ENCODE data around the gene LNX1. TPM values are rescaled to one million over a fixed set of nuclear protein-coding genes. Genes with fewer than 3 reads are reported as not detected.

LNX1 gene
- total RNA-seq, 1 experiment from 2014 or later = 9.3 TPM

DNA sequence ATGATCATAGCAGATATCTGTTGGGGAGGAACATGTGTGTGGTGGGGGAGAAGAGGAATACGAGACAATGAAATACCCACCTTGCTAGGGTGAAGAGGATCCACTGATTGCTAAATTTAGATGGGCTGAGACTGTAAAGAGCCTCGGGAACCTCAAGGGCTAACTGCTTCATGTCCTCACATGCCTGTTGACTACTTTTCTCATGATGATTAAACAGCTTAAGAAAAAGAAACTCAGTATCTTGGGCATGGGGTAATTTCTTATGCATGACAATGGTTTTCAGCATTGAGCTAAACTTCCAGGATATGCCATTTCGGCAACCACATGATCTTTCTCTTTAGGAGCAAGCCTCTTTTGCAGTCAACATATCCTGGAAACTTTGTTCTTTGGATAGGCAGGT is 3.9 kb upstream of the LNX1 start:
- no peaks in the 10 kb centered on the region for H3K27me3 Mint-ChIP-seq (ENCODE audit: insufficient read depth, unreplicated experiment)
- Histone ChIP-seq H3K4me1 (peaks cover 25% of the 10 kb centered on the region), H3K9me3 (no peaks in the 10 kb centered on the region), H3K27me3 (replicated peaks; ENCODE audit: control insufficient read depth, insufficient read depth, low read length) (no peaks in the 10 kb centered on the region), H3K4me3 (ENCODE audit: low read depth, low read length) (no peak overlapping the region), H3K36me3 (ENCODE audit: control insufficient read depth, insufficient read depth, low read length) (no peaks in the 10 kb centered on the region)
- TF ChIP-seq, protein P1, sequence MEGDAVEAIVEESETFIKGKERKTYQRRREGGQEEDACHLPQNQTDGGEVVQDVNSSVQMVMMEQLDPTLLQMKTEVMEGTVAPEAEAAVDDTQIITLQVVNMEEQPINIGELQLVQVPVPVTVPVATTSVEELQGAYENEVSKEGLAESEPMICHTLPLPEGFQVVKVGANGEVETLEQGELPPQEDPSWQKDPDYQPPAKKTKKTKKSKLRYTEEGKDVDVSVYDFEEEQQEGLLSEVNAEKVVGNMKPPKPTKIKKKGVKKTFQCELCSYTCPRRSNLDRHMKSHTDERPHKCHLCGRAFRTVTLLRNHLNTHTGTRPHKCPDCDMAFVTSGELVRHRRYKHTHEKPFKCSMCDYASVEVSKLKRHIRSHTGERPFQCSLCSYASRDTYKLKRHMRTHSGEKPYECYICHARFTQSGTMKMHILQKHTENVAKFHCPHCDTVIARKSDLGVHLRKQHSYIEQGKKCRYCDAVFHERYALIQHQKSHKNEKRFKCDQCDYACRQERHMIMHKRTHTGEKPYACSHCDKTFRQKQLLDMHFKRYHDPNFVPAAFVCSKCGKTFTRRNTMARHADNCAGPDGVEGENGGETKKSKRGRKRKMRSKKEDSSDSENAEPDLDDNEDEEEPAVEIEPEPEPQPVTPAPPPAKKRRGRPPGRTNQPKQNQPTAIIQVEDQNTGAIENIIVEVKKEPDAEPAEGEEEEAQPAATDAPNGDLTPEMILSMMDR (IDR thresholded peaks at IDR 0.05; ENCODE audit: insufficient read depth in 1 of 2, low read depth in 1 of 2, low read length in 1 of 2, severe bottlenecking in 1 of 2, unreplicated experiment in 1 of 2) = no peak
- peaks cover 12% of the 10 kb centered on the region for H3K36me3 Mint-ChIP-seq (ENCODE audit: insufficient read depth, unreplicated experiment)
- POLR2A ChIA-PET = no interaction called here
- H3K27ac Mint-ChIP-seq (ENCODE audit: unreplicated experiment) = no peak overlapping the region
- H3K9me3 Mint-ChIP-seq (ENCODE audit: unreplicated experiment) = no peaks in the 10 kb centered on the region
- CTCF ChIA-PET = no interaction called here
- BruUV-seq (replicated peaks) = no TSS peak
- no peak for DNase-seq
- H3K4me3 Mint-ChIP-seq (ENCODE audit: unreplicated experiment) = no peak overlapping the region
- intact Hi-C loops (cut with micrococcal nuclease; ENCODE audit: unreplicated experiment) = loop anchor here (10.0 kb wide), 2 partner anchors 280 to 310 kb away; no protein-coding TSS in a partner anchor
- H3K4me1 Mint-ChIP-seq (ENCODE audit: low read depth, unreplicated experiment) = peaks cover 32% of the 10 kb centered on the region

DNA sequence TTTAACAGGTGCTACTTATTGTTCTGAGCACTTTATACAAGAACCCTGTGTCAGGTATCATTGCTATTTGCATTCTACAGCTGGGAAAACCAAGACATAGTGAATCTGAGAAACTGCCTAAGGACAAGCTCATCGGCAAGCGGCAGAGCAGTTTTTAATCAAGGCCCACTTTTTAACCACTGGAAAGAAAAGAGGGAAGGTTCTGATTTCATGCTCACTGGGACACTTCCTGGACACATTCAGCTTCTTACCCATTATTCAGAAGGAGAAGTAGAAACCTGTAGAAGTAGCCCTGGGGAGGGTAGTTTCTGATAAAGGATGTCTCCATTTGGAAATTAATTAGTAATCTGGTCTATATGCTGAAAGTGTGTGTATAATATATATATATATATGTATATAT is 2.5 kb upstream of the LNX1 start:
- no peaks in the 10 kb centered on the region for H3K36me3 ChIP-seq (ENCODE audit: control insufficient read depth, insufficient read depth, low read length)
- BruUV-seq (replicated peaks) = no TSS peak
- Mint-ChIP-seq H3K4me3 (ENCODE audit: unreplicated experiment) (no peak overlapping the region), H3K27ac (ENCODE audit: unreplicated experiment) (no peak overlapping the region), H3K4me1 (ENCODE audit: low read depth, unreplicated experiment) (peaks cover 36% of the 10 kb centered on the region), H3K27me3 (ENCODE audit: insufficient read depth, unreplicated experiment) (no peaks in the 10 kb centered on the region), H3K36me3 (ENCODE audit: insufficient read depth, unreplicated experiment) (peaks cover 12% of the 10 kb centered on the region), H3K9me3 (ENCODE audit: unreplicated experiment) (no peaks in the 10 kb centered on the region)
- intact Hi-C loops (cut with micrococcal nuclease; ENCODE audit: unreplicated experiment) = loop anchor here (5.0 to 10.0 kb wide), 6 partner anchors 116 to 576 kb away; partner anchors contain the start of gene FIP1L1
- TF ChIP-seq, protein P1 (IDR thresholded peaks at IDR 0.05; ENCODE audit: insufficient read depth in 1 of 2, low read depth in 1 of 2, low read length in 1 of 2, severe bottlenecking in 1 of 2, unreplicated experiment in 1 of 2) = no peak
- no peak overlapping the region for H3K4me3 ChIP-seq (ENCODE audit: low read depth, low read length)
- no peak for DNase-seq
- no peaks in the 10 kb centered on the region for H3K27me3 ChIP-seq (replicated peaks; ENCODE audit: control insufficient read depth, insufficient read depth, low read length)
- peaks cover 33% of the 10 kb centered on the region for H3K4me1 ChIP-seq
- ChIA-PET CTCF (no interaction called here), POLR2A (no interaction called here)
- no peaks in the 10 kb centered on the region for H3K9me3 ChIP-seq

DNA sequence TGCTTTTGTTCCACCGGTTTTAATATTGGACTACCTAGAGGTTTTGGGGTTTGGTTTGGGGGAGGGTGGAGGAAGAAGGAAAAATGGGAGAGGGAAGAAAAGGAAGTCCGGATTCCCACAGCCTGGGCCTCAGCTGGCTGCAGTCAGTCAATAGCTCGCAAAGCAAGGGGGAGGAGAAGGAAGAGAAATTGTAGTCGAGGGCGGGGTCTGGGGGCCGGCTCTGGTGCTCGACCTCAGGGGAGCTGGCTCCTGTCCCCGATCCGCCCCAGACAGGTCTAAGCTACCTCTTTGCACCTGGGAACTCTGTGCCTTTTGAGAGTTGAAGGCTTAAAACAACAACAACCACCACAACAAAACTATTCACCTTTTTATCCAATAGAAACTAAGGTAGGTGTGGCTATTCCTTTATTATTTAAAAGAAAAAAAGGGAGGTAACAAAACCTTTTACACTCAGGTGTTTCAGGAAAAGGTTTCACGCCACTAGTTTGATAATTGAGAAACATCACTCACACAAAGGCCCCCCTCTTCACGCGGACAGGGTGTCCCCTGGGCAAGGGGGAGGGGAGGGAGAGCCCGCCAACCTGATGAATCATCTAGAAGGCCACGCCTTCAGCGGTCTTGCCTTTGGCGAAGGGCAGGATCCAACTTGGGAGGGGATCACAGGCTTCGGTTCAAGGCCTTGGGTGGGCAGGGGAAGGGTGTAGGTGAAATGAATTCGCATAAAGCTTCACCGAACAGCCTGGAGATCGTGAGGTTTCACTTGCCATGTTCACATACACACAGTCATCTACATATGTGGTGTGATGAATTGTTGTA is 1.6 kb upstream of the LNX1 start:
- Mint-ChIP-seq H3K27ac (ENCODE audit: unreplicated experiment) (peak overlapping the region; percentile 87), H3K9me3 (ENCODE audit: unreplicated experiment) (no peaks in the 10 kb centered on the region), H3K4me3 (ENCODE audit: unreplicated experiment) (peak overlapping the region; percentile 82), H3K36me3 (ENCODE audit: insufficient read depth, unreplicated experiment) (peaks cover 12% of the 10 kb centered on the region), H3K27me3 (ENCODE audit: insufficient read depth, unreplicated experiment) (no peaks in the 10 kb centered on the region), H3K4me1 (ENCODE audit: low read depth, unreplicated experiment) (peaks cover 32% of the 10 kb centered on the region)
- POLR2A ChIA-PET = interaction anchor here (0.6 kb wide), 1 partner anchor 24 kb away, joined by 3 read pairs; no protein-coding TSS in a partner anchor
- DNase-seq = peak; percentile 73 to 82
- peaks cover 33% of the 10 kb centered on the region for H3K4me1 ChIP-seq
- CTCF ChIA-PET = no interaction called here
- H3K4me3 ChIP-seq (ENCODE audit: low read depth, low read length) = peak overlapping the region; percentile 35
- H3K27me3 ChIP-seq (replicated peaks; ENCODE audit: control insufficient read depth, insufficient read depth, low read length) = no peaks in the 10 kb centered on the region
- no peaks in the 10 kb centered on the region for H3K36me3 ChIP-seq (ENCODE audit: control insufficient read depth, insufficient read depth, low read length)
- intact Hi-C loops (cut with micrococcal nuclease; ENCODE audit: unreplicated experiment) = loop anchor here (5.0 to 10.0 kb wide), 6 partner anchors 116 to 576 kb away; partner anchors contain the start of gene FIP1L1
- TF ChIP-seq, protein P1 (IDR thresholded peaks at IDR 0.05; ENCODE audit: insufficient read depth in 1 of 2, low read depth in 1 of 2, low read length in 1 of 2, severe bottlenecking in 1 of 2, unreplicated experiment in 1 of 2) = no peak
- BruUV-seq (replicated peaks) = no TSS peak
- no peaks in the 10 kb centered on the region for H3K9me3 ChIP-seq
